ENCODE data around the gene ADORA2A. TPM values are rescaled to one million over a fixed set of nuclear protein-coding genes. Genes with fewer than 3 reads are reported as not detected.
A peak's percentile ranks its signal among the peaks of the same experiment; 100 is the strongest.

The ADORA2A gene
- total RNA-seq, 4 donors from 2014 or later: 0.39 to 8.4 (median 1.3) TPM

DNA sequence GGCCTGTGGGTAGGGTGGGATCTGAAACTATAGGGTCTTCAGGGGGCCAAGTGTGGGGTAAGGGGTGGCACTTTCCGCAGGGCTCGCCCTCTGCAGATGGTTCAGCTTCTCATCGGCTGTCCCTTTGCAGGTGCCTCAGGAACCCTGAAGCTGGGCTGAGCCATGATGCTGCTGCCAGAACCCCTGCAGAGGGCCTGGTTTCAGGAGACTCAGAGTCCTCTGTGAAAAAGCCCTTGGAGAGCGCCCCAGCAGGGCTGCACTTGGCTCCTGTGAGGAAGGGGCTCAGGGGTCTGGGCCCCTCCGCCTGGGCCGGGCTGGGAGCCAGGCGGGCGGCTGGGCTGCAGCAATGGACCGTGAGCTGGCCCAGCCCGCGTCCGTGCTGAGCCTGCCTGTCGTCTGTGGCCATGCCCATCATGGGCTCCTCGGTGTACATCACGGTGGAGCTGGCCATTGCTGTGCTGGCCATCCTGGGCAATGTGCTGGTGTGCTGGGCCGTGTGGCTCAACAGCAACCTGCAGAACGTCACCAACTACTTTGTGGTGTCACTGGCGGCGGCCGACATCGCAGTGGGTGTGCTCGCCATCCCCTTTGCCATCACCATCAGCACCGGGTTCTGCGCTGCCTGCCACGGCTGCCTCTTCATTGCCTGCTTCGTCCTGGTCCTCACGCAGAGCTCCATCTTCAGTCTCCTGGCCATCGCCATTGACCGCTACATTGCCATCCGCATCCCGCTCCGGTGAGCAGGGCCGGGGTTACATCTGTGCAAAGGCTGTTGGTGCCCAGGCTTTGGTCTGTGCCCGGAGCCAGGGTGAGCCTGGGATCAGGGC lies 5.8 kb downstream of the ADORA2A start:
- DNase-seq (ENCODE audit: low spot score in 2 of 2): no peak
- no peak for TF ChIP-seq POLR2A (IDR thresholded peaks at IDR 0.05)
- TF ChIP-seq, protein P1, sequence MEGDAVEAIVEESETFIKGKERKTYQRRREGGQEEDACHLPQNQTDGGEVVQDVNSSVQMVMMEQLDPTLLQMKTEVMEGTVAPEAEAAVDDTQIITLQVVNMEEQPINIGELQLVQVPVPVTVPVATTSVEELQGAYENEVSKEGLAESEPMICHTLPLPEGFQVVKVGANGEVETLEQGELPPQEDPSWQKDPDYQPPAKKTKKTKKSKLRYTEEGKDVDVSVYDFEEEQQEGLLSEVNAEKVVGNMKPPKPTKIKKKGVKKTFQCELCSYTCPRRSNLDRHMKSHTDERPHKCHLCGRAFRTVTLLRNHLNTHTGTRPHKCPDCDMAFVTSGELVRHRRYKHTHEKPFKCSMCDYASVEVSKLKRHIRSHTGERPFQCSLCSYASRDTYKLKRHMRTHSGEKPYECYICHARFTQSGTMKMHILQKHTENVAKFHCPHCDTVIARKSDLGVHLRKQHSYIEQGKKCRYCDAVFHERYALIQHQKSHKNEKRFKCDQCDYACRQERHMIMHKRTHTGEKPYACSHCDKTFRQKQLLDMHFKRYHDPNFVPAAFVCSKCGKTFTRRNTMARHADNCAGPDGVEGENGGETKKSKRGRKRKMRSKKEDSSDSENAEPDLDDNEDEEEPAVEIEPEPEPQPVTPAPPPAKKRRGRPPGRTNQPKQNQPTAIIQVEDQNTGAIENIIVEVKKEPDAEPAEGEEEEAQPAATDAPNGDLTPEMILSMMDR (IDR thresholded peaks at IDR 0.05): no peak
- intact Hi-C loops (cut with DNase I; ENCODE audit: low total_unique reads): no loop called here
- 95% methylated on average over 30 to 34 of the region's 34 CpGs for WGBS, 2 donors
- no peak overlapping the region for H3K4me3 ChIP-seq (ENCODE audit: low read depth, poor library complexity, severe bottlenecking)

DNA sequence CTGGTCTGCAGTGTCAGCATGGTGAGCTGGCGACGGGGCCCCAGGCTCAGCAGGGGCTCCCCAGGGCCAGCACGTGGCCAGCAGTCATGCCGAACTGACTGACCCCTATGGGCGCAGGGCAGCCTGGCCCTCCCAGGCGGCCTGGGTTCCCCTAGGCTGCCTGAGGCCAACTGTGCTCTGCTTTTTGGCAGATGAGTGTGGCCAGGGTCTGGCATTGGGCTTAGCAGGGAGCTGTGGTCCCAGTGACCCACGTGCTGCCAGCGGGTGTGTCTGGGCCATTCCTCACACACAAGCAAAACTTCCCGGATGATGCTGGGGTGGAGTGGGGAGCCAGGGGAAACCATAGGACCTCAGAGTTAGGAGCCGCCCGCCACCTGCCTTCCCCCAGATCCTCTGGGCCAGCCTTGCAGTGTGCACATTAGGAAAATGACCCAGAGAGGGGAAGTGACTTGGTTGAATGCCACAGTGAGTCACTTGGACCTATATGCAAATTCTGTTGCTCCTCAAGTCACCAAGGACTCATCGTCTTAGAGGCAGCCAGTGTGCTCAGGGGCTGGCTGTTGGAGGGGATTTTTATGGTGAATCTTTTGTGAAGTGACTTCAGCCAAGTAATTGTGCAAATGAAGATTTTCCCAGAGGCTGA lies 6.5 kb downstream of the ADORA2A start:
- H3K4me3 ChIP-seq (ENCODE audit: low read depth, poor library complexity, severe bottlenecking): no peak overlapping the region
- no peak for DNase-seq (ENCODE audit: low spot score in 2 of 2)
- 54 to 66% methylated on average over 9 to 12 of the region's 12 CpGs for WGBS, 2 donors
- TF ChIP-seq, protein P1 (IDR thresholded peaks at IDR 0.05): no peak
- TF ChIP-seq POLR2A (IDR thresholded peaks at IDR 0.05): no peak
- intact Hi-C loops (cut with DNase I; ENCODE audit: low total_unique reads): no loop called here

DNA sequence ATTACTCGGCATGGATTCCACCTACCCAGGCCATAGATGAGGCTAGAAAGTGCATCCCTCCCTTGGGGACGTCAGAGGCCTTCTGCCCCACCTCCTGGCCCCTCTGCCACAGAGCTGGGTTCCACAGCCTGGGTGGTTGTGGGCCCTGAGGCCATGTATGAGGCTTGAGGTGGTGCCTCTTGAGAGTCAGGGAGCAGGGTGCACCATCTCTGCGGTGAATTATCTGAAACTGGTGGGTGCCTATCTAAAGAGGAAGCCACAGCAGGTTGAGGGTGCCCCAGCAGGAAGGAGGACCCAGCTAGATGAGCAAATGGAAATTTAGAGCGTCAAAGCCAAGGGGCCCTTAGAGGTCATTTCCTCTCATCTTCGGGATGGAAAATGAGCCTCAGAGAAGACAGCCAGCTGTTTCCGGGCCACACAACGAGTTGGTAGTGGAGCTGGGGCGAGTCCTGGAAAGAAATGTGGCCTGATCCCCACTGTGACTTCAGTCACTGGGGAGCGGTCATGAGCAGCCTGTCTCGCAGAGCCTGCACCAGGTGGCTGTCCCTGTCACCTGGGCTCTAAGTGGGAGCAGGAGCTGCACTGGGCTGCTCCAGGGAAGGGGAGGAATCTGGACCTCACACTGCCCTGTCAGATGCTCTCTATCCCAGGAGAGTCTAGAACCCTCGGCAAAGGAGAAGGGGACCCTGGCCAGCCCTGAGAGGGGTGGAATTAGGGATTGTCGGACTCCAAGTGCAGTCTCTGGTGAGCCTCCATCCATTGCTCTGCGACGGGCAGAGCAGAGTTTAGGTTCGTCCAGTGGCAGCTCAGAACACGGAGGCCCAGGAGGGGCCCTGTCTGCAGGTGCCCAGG lies 7.3 kb downstream of the ADORA2A start:
- WGBS, 2 donors: 53 to 55% methylated on average over 16 of the region's 16 CpGs
- intact Hi-C loops (cut with DNase I; ENCODE audit: low total_unique reads): no loop called here
- TF ChIP-seq, protein P1 (IDR thresholded peaks at IDR 0.05): no peak
- TF ChIP-seq POLR2A (IDR thresholded peaks at IDR 0.05): no peak
- DNase-seq (ENCODE audit: low spot score in 2 of 2): peak in 1 of 2 donors; percentile 86
- no peak overlapping the region for H3K4me3 ChIP-seq (ENCODE audit: low read depth, poor library complexity, severe bottlenecking)

DNA sequence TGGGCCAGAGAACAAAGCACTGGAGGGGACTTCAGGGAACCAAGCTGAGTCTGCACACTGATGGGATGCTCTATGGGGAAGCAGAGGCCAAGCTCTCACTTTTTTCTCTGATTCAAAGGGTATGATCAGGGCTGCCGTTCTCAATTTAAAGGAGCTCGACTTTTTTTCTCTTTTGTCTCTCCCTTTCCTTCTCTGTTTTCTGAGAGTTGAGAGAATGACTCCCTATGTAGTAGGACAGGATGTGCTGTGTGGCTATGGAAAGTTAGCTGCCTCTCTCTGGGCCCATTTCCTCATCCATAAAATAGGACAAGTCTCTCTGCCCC lies 7.9 kb downstream of the ADORA2A start:
- intact Hi-C loops (cut with DNase I; ENCODE audit: low total_unique reads): no loop called here
- 88 to 90% methylated on average over 2 of the region's 2 CpGs for WGBS, 2 donors
- H3K4me3 ChIP-seq (ENCODE audit: low read depth, poor library complexity, severe bottlenecking): no peak overlapping the region
- DNase-seq (ENCODE audit: low spot score in 2 of 2): no peak
- TF ChIP-seq POLR2A (IDR thresholded peaks at IDR 0.05): no peak
- TF ChIP-seq, protein P1 (IDR thresholded peaks at IDR 0.05): no peak

DNA sequence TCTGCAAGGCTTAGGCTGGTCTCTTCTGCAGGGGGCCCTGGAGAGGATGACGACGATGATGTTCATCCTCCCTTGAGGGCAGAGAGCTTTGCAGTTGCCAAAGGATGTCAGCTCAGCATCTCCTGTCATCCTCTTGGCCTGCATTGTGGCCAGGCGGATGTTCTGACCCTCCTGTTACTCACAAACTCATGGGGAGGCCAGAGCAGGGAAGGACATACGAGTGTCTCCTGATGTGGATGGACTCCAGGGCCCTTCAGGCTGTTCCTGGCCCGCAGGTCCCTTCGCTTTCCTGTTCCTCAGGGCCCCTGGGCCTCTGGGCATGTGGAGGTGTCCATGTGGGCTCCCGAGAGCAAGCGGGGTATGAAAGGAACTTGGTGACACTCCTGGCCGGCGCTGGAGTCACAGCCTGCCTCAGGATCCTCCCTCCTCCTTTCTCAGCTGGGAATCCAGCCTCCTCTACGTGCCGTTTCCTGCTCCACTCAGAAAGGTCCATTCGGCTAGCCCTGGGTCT lies 8.5 kb downstream of the ADORA2A start:
- H3K4me3 ChIP-seq (ENCODE audit: low read depth, poor library complexity, severe bottlenecking): no peak overlapping the region
- WGBS, 2 donors: 83 to 87% methylated on average over 13 of the region's 13 CpGs
- intact Hi-C loops (cut with DNase I; ENCODE audit: low total_unique reads): no loop called here
- TF ChIP-seq, protein P1 (IDR thresholded peaks at IDR 0.05): no peak
- TF ChIP-seq POLR2A (IDR thresholded peaks at IDR 0.05): no peak
- DNase-seq (ENCODE audit: low spot score in 2 of 2): no peak

All from lower leg skin (tissue), 4 donors.